GM18517 (cell line): Measurements from ENCODE around the gene IFT43.

ENCODE experiments used
- ATAC-seq: cut with Tn5 transposase; IDR thresholded peaks from one replicate; pipeline ENCODE4 v1.9.1; 2021; ENCODE audit warnings: mild to moderate bottlenecking, moderate library complexity; ENCODE audit not compliant: unreplicated experiment

IFT43 gene

DNA sequence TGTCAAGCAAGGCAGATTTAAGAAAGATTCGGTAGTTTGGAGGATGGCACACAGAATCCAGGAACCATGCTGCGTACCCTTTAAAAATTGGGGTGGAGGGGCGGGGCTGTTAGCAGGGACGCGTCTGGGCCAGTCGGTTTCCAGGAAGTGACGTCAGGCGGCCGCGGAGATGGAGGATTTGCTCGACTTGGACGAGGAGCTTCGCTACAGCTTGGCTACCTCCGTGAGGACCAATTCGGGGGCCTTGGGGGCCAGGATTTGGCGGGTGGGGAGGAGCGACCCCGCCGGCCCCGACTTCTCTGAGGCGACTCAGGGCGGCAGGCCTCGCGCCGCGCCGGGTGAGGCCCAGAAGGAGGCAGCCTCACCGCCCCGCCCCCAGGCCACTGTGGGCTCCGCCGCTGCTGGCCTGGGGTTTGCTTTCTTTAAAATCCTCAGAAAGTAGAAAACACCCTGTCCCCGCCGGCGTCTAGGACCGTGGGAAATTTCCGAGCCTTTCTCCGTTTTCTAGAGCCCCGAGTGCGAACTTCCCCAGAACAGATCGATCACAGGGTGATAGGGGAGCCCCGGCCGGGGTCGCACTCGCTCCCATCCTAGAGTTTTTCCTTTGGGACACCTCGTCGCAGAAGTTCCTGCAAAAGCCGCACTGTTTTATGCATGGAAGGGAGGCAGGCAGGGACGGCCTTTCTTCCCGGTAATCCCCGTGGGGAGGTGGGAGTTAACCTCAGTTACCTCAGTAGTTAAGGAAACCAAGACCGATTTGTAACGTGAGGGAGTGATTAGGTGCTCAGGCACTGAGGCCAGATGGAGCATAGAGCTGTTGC, at the start of gene IFT43:
Gene IFT43, plus strand, starts transcription at position 146 of the 821 bp plus-strand sequence. Its CDS starts 24 bp downstream, at position 170.
- peak; percentile 58 for ATAC-seq

DNA sequence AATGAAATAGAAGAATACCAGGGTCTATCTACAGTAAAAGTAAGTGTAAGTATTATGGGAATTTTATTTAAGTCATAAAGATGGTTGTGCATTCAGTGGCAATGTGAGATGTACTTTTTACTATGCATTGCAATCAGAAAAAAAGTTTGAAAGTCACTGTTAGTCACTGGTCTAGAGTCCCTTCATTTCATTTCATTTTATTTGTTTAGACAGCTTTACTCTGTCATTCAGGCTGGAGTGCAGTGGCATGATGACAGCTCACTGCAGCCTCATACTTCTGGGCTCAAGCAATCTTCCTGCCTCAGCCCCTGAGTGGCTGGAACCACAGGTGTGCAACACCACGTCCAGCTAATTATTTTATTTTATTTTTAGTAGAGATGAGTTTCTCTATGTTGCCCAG, 46.4 kb upstream of the IFT43 start:
- ATAC-seq: no peak

DNA sequence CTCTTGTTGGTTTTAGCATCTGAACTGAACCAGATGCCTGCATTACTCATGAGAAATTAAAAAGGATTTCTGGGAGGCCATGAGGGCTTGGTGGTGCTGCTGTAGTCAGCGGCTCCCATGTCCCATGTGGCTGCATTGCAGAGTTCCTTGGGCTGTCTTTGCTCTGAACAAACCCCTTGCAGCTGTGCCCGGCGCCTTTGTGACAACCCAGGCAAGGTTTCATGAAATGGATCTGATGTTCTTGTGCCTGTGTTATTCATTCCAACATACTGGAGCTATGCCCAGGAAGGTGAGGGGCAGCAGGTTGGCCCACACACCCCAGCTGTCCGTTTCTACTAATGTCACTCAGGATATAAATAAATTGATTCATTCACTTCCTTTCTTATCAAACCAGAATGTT, 44.5 kb upstream of the IFT43 start:
- no peak for ATAC-seq

DNA sequence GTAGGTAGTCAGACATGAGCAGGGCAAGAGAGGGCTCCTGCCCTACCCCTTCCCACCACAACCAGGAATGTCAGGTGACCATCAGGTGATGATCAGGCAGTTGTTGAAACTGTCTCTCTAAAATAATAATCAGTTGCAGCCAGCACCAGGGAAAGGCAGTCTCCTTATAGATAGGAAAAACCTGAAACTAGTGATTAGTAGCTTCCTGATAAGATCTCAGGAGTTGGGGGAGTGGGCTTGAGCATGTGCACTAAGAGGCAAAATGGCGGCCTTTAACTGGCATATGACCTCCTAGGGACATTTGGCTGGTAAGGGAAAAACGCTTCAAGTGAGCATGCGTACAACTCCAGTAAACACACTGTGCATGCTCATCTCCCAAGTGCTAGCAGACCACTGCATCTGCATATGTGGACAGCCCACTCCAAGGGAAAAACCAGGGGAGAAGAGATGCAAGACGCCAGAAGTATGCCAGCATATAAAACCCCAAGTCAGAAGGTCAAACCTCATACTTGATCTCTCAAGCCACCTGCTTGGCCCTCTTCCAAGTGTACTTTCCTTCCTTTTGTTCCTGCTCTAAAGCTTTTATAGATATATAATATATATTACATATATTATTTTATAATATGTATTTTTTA, 40.8 kb upstream of the IFT43 start:
- ATAC-seq: no peak

DNA sequence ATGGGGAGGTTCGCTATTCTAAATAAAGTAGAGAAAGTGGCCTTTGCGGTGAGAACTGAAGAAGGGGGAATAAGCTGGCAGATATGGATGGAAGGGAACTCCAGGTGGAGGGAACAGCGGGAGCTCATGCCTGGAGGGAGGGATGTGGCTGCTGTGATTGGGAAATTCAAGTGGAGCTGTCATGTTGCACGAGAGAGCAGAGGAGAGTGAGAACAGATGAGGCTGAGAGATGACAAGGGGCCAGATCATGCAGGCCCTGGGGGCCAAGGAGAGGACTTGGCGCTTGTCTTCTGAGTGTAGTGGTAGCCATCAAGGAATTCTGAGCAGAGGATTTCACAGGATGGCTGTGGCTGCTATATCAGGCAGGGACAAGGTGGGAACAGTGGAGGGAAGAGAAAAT, 38.8 kb upstream of the IFT43 start:
- ATAC-seq: no peak

DNA sequence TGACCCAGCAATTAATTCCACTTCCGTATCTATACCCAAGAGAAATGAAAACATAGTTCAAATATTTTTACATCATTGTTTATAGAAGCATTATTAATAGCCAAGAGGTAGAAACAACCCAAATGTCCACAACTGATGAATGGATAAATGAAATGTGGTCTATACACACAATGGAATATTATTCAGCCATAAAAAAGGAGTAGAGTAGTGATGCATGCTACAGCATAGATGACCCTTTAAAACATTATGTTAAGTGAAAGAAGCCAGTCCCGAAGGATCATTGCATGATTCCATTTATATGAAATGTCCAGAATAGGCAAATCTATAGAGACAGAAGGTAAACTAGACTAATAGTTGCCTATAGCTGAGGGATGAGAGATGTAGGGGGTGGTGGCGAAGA, 33.1 kb upstream of the IFT43 start:
- ATAC-seq: no peak

DNA sequence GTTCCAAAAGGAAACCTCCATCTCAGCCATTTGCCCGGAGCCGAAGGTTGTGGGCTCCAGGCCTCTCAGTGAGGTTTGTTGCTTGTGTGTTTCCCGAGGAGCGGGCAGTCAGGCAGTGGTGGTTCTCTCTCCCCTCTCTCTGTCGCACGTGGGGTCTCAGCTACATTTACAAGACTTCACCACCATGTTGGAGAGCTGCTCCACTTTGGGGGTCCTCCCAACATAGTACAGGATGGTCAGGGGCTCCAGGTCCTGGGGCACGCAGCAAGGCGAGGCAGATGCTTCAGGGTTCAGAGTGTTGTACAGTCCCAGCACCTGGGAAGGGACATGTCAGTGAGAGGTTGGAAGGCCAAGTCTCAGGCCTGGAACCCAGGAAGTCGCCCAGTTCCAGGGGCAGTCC, 26.5 kb upstream of the IFT43 start:
- no peak for ATAC-seq

DNA sequence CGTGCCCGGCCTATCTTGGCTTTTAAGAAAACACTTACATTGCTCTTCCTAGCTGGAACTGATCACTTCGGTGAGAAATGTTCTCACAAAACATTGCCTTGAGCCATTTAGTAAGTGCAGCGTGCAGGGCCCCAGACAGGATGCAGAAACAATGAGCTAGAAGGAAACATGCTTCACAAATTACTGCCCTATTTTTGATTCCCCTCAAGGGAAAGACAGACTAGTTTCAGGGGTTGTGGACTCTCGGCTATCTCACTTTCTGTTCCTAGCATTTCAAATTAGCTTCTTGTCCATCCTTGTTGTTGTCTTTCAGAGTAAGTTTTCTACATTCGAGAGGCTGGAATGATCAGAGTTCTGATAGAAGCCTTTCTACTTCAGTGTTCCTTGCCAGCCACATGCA, 25.3 kb upstream of the IFT43 start:
- ATAC-seq: no peak

DNA sequence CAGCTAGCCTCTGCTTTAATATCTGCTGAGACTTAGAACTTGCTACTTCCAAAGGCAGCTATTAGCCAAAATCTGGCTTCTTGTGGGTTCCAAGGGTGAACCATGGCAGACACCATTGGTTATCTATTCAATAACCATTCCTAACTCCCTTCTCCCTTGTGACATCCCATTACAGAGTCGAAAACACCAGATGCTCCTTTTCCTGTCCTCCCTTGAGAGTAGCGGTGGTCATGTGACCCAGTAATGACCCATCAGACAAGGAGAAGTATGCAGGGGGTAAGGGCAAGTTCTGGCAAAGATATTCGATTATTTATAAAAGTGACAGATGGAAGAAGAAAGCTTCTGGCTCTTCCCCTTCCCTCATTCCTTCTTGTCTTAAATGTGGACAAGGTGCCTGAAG, 23.9 kb upstream of the IFT43 start:
- no peak for ATAC-seq

DNA sequence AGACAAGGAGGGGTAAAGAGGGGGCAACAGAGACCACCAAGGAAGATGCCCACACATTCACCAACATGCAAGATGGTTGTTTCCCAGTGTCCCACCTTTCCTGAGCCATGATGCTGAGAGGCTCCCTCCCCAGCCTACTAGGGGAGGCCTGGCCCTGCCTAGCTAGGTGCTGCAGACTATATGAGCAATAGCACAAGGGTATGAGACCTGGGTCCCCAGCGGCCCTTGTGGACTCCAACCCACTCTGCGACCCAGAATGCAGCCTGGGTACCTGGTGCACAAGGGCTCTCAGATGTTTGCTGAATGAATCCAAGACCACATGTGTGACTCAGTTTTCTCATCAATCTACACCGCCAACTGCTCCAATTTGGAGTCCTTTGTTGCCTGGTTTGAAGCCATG, 17.7 kb upstream of the IFT43 start:
- ATAC-seq: no peak

DNA sequence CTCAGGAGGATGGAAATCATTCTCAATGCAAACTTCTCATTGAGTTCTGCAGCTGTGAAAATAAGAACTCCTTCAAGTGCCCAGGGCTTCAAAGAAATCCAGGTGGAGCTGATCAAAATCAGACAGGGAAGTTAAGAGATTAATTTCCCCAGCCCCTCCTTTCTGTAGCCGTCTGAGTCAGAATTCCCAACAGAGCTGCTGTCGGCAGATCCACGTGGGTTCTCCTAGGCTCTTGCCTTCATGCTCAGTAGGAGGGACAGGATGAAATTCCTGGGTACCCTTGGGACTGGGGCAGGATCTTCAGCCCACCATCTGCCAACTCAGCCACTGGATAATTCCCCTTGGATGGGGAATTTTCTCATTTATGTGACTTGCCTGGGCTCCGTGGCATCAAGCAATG, 17.1 kb upstream of the IFT43 start:
- no peak for ATAC-seq

DNA sequence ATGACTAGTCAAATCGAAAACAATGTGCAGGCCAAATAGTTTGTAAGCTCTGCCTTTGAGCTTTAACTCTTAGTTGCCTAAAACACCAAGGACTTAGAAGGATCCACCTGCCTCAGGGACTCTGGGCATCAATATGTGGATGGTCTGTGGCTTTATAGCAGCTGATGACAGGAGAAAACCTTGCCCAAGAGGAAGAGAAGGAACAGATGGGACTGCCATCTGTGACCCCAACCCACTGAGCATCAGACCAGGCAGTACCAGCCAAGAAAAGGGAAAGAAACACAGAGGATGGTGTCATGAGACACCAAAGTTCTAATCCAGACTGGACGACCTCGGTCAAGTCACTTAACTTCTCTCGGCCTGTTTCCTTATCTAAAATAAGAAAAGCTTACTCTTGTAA, 16.4 kb upstream of the IFT43 start:
- no peak for ATAC-seq

DNA sequence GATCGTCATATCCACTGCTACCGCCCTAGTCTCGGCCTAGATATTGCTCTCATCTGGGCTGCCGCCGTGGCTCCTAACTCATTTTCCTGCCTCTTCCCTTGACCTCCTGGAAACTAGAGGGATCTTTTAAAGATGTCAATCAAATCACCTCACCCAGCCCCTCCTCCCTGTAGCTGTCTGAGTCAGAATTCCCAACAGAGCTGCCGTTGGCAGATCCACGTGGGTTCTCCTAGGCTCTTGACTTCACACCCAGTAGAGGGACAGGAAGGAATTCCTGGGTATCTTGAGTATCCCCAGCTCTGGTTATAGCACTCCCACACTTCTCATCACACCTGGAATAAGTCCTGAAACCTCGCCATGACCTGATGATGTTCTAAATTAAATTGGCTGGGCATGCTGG, 15.7 kb upstream of the IFT43 start:
- no peak for ATAC-seq

DNA sequence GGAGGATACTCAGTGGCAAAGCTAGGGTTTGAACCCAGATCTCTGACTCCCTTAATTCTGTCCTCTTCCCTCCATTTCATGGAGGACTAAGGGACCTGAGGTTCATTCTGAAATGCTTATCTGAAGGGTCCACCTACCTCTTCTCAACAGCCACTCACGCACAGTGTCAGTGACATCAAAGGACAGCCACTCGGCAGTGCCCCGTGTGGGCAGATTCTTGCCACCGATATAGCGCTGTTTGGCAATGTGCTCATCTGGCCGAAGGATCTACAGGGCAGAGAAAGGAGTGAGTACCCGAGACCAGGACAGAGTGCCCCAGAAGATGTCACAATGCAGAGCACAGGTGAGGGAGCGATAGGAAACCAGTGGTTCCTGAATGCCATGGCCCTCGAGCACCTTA, 14.6 kb upstream of the IFT43 start:
- no peak for ATAC-seq

DNA sequence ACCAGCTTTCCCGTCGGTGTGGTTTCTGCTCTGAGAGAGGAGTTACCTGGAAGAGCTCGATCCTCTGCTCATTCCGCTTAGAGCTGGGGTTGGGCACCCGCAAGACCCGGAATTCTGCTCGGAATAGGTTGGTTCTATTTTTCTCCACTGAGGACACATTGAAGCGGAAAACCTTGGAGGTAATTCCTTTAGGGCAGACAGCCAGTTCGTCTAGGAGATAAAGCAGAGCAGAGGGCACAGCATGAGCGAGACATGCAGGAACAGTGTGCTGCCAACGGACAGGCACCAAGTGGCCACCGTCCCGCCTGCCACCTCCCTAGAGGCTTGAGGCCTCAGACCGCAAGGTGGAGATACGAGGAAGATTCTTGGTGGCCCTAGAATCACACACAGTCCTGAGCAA, 14.1 kb upstream of the IFT43 start:
- no peak for ATAC-seq

DNA sequence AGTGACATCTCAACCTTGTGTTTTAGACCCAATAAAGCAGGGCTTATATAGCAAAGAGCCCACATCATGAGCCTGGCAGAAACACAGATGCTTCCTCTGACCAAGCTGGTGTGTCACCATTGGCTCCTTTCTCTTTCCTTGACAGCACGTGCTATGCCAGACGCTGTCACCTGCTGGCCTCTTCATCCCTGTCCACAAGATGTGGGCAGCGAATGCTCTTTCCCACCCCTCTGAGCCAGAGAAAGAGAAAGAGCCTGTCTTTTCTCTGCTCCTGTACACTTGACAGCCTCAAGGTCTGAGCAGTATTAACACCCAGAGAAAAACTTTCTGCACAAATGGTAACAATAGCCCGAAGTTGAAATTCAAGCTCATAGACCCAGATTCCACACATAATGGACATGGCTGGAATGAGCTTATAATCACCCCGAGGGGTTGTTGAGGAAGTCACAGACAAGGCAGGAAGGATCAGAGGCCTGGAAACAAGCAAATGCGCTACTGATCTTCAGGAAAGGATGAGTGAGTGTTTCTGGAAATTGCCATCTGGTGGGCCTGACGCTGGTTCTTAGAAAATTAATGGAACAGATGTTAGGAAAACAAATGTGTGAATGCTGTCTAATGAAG, 12.7 kb upstream of the IFT43 start:
- no peak for ATAC-seq

DNA sequence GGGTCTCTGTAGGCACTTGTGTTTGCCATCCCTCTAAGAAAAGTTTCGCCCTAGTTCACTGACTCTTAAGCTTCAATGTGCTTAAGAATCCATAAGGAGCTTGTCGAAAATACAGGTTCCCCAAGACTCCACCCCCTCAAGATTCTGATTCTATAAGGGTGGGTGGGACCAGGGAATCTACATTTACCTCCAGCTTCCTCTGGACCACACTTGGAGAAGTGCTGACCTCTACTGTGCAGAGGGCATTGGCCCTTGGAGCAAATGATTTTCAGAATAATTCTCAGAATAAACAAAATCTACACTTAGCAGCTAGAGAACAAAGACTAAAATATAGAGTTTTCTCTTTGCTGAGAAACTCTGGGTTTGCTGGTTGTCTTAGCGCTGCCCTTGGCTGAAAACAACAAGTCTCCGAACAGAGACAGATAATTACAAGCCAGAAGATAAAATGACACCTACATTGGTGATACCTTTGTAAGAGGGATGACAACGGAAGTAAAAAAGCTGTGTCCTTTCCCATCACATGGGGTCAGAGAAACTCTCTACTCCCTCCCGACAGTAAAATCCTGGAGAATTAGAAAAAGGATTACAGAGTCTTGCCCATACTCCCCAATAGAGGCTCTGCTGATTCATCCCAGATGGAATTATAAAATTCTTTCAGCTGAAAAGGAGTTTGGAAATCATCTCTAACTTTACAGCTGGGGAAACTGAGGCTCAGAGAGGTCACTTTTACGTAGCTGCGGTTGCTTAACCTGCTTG, 8.6 kb upstream of the IFT43 start:
- ATAC-seq: no peak

DNA sequence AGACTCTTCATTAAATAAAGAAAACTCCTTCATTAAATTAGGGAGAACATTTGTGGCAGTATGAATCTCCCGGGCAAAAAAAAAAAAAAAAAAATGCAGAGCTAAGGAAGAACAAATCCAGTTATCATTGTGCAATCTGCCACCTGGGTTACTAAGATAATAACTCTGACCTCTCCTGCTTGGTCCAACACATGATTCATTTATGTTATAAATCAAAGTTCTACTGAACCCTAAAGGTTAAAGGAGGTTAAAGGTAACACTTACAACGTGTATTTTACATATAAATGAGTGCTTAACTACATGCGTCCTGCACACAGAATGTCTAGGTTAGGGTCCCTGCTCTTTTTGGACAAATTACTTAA, 8.0 kb upstream of the IFT43 start:
- ATAC-seq: no peak

DNA sequence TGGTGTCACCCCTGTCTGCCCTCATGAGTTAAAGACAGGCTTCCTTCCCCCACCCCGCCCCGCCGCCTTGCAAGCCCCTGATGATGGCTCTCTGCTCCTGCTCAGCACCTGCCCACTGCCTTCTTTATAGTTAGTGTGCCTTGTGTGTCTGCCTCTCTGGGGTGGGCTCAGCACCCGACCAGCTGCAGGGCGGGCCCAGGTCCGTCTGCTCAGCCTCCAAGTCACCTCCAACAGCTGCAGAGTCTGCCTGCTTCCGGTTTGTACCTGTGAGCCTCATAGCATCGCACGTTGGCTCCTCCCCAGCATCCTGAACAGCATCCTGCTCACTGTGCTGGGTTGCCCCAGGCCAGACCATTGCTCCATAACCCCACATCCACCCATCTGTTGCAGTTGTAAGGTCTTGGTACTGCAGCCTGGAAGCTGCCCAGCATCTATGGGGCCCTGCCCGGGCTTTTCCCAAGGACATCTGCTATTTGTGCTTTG, 7.3 kb upstream of the IFT43 start:
- no peak for ATAC-seq

DNA sequence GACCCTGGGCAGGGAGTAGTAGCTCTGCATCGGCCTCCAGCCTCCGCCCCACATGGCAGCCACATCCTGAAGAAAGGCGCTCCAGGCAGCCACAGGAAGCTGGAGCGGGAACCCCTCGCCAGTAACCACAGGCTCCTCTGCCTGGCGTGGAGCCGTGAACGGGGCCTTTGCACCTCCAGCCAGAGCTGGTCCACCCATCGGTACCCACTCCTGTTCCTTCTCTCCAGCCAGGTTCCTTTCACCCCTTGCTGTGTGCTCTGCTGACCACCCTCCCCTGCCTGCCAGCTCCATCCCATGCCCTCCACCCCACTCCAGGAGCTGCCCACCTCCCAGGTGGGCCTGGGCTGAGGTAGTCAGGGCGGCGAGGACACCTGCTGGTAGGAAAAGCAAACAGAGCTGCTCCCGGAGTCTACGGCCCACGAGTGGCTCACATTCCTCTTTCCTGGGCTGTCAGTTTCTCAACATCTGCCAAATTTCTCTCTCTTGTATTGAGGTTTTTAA, 6.4 kb upstream of the IFT43 start:
- no peak for ATAC-seq
